ENCODE measurements around the gene CA10.

Gene CA10

DNA sequence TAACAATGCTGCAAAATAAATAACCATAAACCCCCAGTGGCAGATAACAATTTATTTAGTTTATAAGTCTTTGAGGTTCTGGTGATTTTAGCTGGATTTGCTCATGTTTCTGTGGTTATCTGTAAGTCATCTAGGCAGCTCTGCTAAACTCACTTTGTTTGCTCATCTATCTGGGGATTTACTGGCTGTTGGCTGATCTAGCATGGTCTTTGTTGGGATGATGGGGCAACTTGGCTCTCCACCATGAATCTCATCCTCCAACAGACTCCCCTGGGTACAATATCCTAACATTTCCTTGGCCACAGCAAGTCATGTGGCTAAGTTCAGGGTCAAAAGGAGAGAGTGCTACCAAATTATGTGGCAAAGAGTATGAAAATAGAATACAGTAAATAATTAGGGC is 359.3 kb downstream of the CA10 start:
- no peak overlapping the region for H3K23ac ChIP-seq (ENCODE audit: low read length)
- no peak overlapping the region for H3K14ac ChIP-seq (ENCODE audit: low read length)
- no peak overlapping the region for H4K91ac ChIP-seq (ENCODE audit: low read depth, low read length)
- no peak overlapping the region for H2AFZ ChIP-seq (ENCODE audit: insufficient read depth, low read length, poor library complexity)
- no peak overlapping the region for H2AK5ac ChIP-seq (ENCODE audit: low read length)
- H3K27ac ChIP-seq (ENCODE audit: low read depth, low read length): no peak overlapping the region
- H3K4me1 ChIP-seq (ENCODE audit: control insufficient read depth in 1 of 2, insufficient read depth in 2 of 2, low read length in 2 of 2): peaks cover 0 to 2% of the 10 kb centered on the region in 2 experiments
- no peak overlapping the region for H3K4me2 ChIP-seq (ENCODE audit: low read length)
- H3K9ac ChIP-seq (ENCODE audit: low read length): no peak overlapping the region
- H4K12ac ChIP-seq (ENCODE audit: low read depth, low read length): no peak overlapping the region
- no peak overlapping the region for H3K18ac ChIP-seq (ENCODE audit: low read length)
- H3K36me3 ChIP-seq (ENCODE audit: control insufficient read depth in 1 of 2, insufficient read depth in 2 of 2, low read length in 2 of 2): no peaks in the 10 kb centered on the region
- no peak overlapping the region for H2BK12ac ChIP-seq (ENCODE audit: low read length)
- no peak overlapping the region for H4K8ac ChIP-seq (ENCODE audit: low read depth, low read length)
- no peaks in the 10 kb centered on the region for H3K9me3 ChIP-seq (ENCODE audit: insufficient read depth, low read depth, low read length)
- no peak overlapping the region for H2BK120ac ChIP-seq (ENCODE audit: insufficient read depth, low read length, poor library complexity)
- H2BK5ac ChIP-seq (ENCODE audit: low read depth, low read length, poor library complexity): no peak overlapping the region
- no peak overlapping the region for H3K4ac ChIP-seq (ENCODE audit: low read depth, low read length)
- no peaks in the 10 kb centered on the region for H3K79me1 ChIP-seq (ENCODE audit: low read length)
- H3K79me2 ChIP-seq (ENCODE audit: control insufficient read depth, insufficient read depth, low read length, poor library complexity): no peaks in the 10 kb centered on the region
- no peak for DNase-seq
- H3K27me3 ChIP-seq (ENCODE audit: insufficient read depth, low read length): no peaks in the 10 kb centered on the region
- no peak overlapping the region for H3K4me3 ChIP-seq (ENCODE audit: low read depth, low read length)

DNA sequence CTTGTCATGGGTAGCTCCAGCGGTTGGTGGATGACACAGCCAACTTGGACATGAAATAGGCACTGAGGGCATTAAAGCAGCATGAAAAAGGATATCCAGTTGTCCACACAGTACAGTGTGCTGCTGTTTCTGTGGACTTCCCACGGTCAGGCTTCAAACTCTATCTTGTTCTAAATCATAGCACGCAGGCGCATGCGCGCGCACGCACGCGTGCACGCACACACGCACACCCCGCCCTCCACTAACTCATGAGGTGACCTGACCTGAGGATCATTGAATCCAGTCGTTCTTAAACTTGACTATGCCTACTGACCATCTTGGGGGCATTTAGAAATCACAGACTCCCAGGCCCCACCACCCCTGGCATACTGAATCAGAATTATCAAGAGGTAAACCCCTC is 361.4 kb downstream of the CA10 start:
- H4K8ac ChIP-seq (ENCODE audit: low read depth, low read length): no peak overlapping the region
- no peaks in the 10 kb centered on the region for H3K79me1 ChIP-seq (ENCODE audit: low read length)
- no peak overlapping the region for H3K18ac ChIP-seq (ENCODE audit: low read length)
- H3K23ac ChIP-seq (ENCODE audit: low read length): no peak overlapping the region
- DNase-seq: no peak
- no peak overlapping the region for H3K4me2 ChIP-seq (ENCODE audit: low read length)
- peaks cover 0 to 2% of the 10 kb centered on the region in 2 experiments for H3K4me1 ChIP-seq (ENCODE audit: control insufficient read depth in 1 of 2, insufficient read depth in 2 of 2, low read length in 2 of 2)
- no peaks in the 10 kb centered on the region for H3K36me3 ChIP-seq (ENCODE audit: control insufficient read depth in 1 of 2, insufficient read depth in 2 of 2, low read length in 2 of 2)
- no peaks in the 10 kb centered on the region for H3K9me3 ChIP-seq (ENCODE audit: insufficient read depth, low read depth, low read length)
- H3K4me3 ChIP-seq (ENCODE audit: low read depth, low read length): no peak overlapping the region
- H3K79me2 ChIP-seq (ENCODE audit: control insufficient read depth, insufficient read depth, low read length, poor library complexity): no peaks in the 10 kb centered on the region
- H3K14ac ChIP-seq (ENCODE audit: low read length): no peak overlapping the region
- H2AFZ ChIP-seq (ENCODE audit: insufficient read depth, low read length, poor library complexity): no peak overlapping the region
- no peak overlapping the region for H3K4ac ChIP-seq (ENCODE audit: low read depth, low read length)
- H2BK5ac ChIP-seq (ENCODE audit: low read depth, low read length, poor library complexity): no peak overlapping the region
- H4K12ac ChIP-seq (ENCODE audit: low read depth, low read length): no peak overlapping the region
- no peak overlapping the region for H3K27ac ChIP-seq (ENCODE audit: low read depth, low read length)
- H2AK5ac ChIP-seq (ENCODE audit: low read length): no peak overlapping the region
- no peaks in the 10 kb centered on the region for H3K27me3 ChIP-seq (ENCODE audit: insufficient read depth, low read length)
- WGBS (ENCODE audit: extremely low coverage, insufficient coverage, insufficient read length): no CpG with 5 or more reads among the region's 14 CpGs
- no peak overlapping the region for H3K9ac ChIP-seq (ENCODE audit: low read length)
- H2BK12ac ChIP-seq (ENCODE audit: low read length): no peak overlapping the region
- H2BK120ac ChIP-seq (ENCODE audit: insufficient read depth, low read length, poor library complexity): no peak overlapping the region
- no peak overlapping the region for H4K91ac ChIP-seq (ENCODE audit: low read depth, low read length)

DNA sequence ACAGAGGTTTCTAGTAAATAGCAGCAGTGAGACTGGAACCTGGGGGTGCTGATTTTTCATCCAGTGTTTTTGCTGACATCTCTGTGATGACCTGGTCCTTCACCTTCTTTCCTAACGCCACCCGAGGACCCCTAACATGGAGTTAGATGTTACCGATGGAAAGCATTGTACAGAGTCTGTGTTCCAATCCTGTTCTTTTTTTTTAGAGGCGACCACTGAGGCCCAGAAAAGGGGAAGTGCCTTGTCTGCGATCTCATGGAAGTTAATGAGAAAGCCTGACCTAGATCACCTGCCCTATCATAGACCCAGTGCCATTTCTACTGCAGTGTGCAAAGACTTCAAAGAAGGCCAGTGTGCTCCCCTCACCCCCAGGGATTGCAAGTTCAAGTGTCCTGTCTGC is 362.5 kb downstream of the CA10 start:
- no peaks in the 10 kb centered on the region for H3K36me3 ChIP-seq (ENCODE audit: control insufficient read depth in 1 of 2, insufficient read depth in 2 of 2, low read length in 2 of 2)
- no peak overlapping the region for H3K4ac ChIP-seq (ENCODE audit: low read depth, low read length)
- no peak overlapping the region for H3K9ac ChIP-seq (ENCODE audit: low read length)
- H2BK5ac ChIP-seq (ENCODE audit: low read depth, low read length, poor library complexity): no peak overlapping the region
- H2AFZ ChIP-seq (ENCODE audit: insufficient read depth, low read length, poor library complexity): no peak overlapping the region
- H4K91ac ChIP-seq (ENCODE audit: low read depth, low read length): no peak overlapping the region
- H3K79me1 ChIP-seq (ENCODE audit: low read length): no peaks in the 10 kb centered on the region
- no peaks in the 10 kb centered on the region for H3K4me1 ChIP-seq (ENCODE audit: control insufficient read depth in 1 of 2, insufficient read depth in 2 of 2, low read length in 2 of 2)
- no CpG with 5 or more reads among the region's 5 CpGs for WGBS (ENCODE audit: extremely low coverage, insufficient coverage, insufficient read length)
- H3K4me3 ChIP-seq (ENCODE audit: low read depth, low read length): no peak overlapping the region
- H3K4me2 ChIP-seq (ENCODE audit: low read length): no peak overlapping the region
- no peaks in the 10 kb centered on the region for H3K79me2 ChIP-seq (ENCODE audit: control insufficient read depth, insufficient read depth, low read length, poor library complexity)
- no peak overlapping the region for H3K18ac ChIP-seq (ENCODE audit: low read length)
- H2BK120ac ChIP-seq (ENCODE audit: insufficient read depth, low read length, poor library complexity): no peak overlapping the region
- H4K8ac ChIP-seq (ENCODE audit: low read depth, low read length): no peak overlapping the region
- no peak overlapping the region for H3K27ac ChIP-seq (ENCODE audit: low read depth, low read length)
- H4K12ac ChIP-seq (ENCODE audit: low read depth, low read length): no peak overlapping the region
- no peaks in the 10 kb centered on the region for H3K9me3 ChIP-seq (ENCODE audit: insufficient read depth, low read depth, low read length)
- no peak overlapping the region for H2BK12ac ChIP-seq (ENCODE audit: low read length)
- no peak overlapping the region for H3K14ac ChIP-seq (ENCODE audit: low read length)
- DNase-seq: no peak
- H3K23ac ChIP-seq (ENCODE audit: low read length): no peak overlapping the region
- no peaks in the 10 kb centered on the region for H3K27me3 ChIP-seq (ENCODE audit: insufficient read depth, low read length)
- H2AK5ac ChIP-seq (ENCODE audit: low read length): no peak overlapping the region

DNA sequence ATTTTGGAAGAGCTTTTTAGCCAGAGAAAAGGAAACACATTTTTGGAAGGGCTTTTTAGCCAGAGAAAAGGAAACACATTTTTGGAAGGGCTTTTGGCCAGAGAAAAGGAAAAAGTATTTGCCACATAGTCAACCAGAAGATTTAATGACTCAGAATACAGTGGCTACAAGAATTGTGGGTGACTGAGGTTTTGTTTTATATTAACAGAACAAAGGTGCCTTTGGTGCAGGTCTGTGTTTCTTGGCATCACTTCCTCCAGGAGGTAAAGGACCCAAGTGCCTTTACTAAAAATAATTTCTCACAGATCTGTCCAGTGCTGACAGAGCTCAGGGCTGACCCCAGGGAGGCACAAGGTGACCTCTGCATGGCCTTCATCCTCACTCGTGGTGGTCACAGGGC is 363.1 kb downstream of the CA10 start:
- H2BK5ac ChIP-seq (ENCODE audit: low read depth, low read length, poor library complexity): no peak overlapping the region
- H2BK12ac ChIP-seq (ENCODE audit: low read length): no peak overlapping the region
- WGBS (ENCODE audit: extremely low coverage, insufficient coverage, insufficient read length): no CpG with 5 or more reads among the region's 1 CpG
- H3K4me2 ChIP-seq (ENCODE audit: low read length): no peak overlapping the region
- H3K23ac ChIP-seq (ENCODE audit: low read length): no peak overlapping the region
- H3K79me1 ChIP-seq (ENCODE audit: low read length): no peaks in the 10 kb centered on the region
- no peak overlapping the region for H3K27ac ChIP-seq (ENCODE audit: low read depth, low read length)
- no peaks in the 10 kb centered on the region for H3K4me1 ChIP-seq (ENCODE audit: control insufficient read depth in 1 of 2, insufficient read depth in 2 of 2, low read length in 2 of 2)
- no peaks in the 10 kb centered on the region for H3K27me3 ChIP-seq (ENCODE audit: insufficient read depth, low read length)
- H3K36me3 ChIP-seq (ENCODE audit: control insufficient read depth in 1 of 2, insufficient read depth in 2 of 2, low read length in 2 of 2): no peaks in the 10 kb centered on the region
- no peak overlapping the region for H3K18ac ChIP-seq (ENCODE audit: low read length)
- no peaks in the 10 kb centered on the region for H3K9me3 ChIP-seq (ENCODE audit: insufficient read depth, low read depth, low read length)
- DNase-seq: no peak
- H4K91ac ChIP-seq (ENCODE audit: low read depth, low read length): no peak overlapping the region
- H3K4ac ChIP-seq (ENCODE audit: low read depth, low read length): no peak overlapping the region
- no peak overlapping the region for H3K14ac ChIP-seq (ENCODE audit: low read length)
- no peak overlapping the region for H4K12ac ChIP-seq (ENCODE audit: low read depth, low read length)
- no peak overlapping the region for H2AFZ ChIP-seq (ENCODE audit: insufficient read depth, low read length, poor library complexity)
- H3K9ac ChIP-seq (ENCODE audit: low read length): no peak overlapping the region
- H2AK5ac ChIP-seq (ENCODE audit: low read length): no peak overlapping the region
- no peak overlapping the region for H2BK120ac ChIP-seq (ENCODE audit: insufficient read depth, low read length, poor library complexity)
- no peak overlapping the region for H3K4me3 ChIP-seq (ENCODE audit: low read depth, low read length)
- H3K79me2 ChIP-seq (ENCODE audit: control insufficient read depth, insufficient read depth, low read length, poor library complexity): no peaks in the 10 kb centered on the region
- no peak overlapping the region for H4K8ac ChIP-seq (ENCODE audit: low read depth, low read length)

DNA sequence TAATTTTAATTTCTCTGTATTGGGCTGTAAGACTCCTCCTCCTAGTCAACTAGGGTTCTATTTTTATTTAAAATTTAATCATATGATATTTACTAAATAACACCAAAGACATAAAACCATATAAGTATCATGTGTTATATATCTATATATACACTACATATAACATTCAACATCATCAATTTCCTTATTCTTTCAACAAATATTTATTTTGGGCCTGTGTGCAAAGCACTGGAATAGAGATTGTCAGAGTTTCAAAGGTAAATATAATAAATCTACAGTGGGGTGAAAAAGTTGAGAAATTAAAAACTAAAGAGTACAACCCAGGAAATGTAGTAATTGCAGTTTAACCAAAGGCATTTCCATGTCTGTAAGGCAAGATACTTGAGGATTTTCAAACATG is 364.0 kb downstream of the CA10 start:
- H3K4me1 ChIP-seq (ENCODE audit: control insufficient read depth in 1 of 2, insufficient read depth in 2 of 2, low read length in 2 of 2): no peaks in the 10 kb centered on the region
- no peaks in the 10 kb centered on the region for H3K27me3 ChIP-seq (ENCODE audit: insufficient read depth, low read length)
- H3K79me1 ChIP-seq (ENCODE audit: low read length): no peaks in the 10 kb centered on the region
- no peak overlapping the region for H2BK12ac ChIP-seq (ENCODE audit: low read length)
- no peak overlapping the region for H2BK120ac ChIP-seq (ENCODE audit: insufficient read depth, low read length, poor library complexity)
- no peak overlapping the region for H2AK5ac ChIP-seq (ENCODE audit: low read length)
- H2AFZ ChIP-seq (ENCODE audit: insufficient read depth, low read length, poor library complexity): no peak overlapping the region
- no peak overlapping the region for H2BK5ac ChIP-seq (ENCODE audit: low read depth, low read length, poor library complexity)
- H3K14ac ChIP-seq (ENCODE audit: low read length): no peak overlapping the region
- H3K79me2 ChIP-seq (ENCODE audit: control insufficient read depth, insufficient read depth, low read length, poor library complexity): no peaks in the 10 kb centered on the region
- H3K23ac ChIP-seq (ENCODE audit: low read length): no peak overlapping the region
- H4K8ac ChIP-seq (ENCODE audit: low read depth, low read length): no peak overlapping the region
- H3K9me3 ChIP-seq (ENCODE audit: insufficient read depth, low read depth, low read length): no peaks in the 10 kb centered on the region
- no peak overlapping the region for H3K27ac ChIP-seq (ENCODE audit: low read depth, low read length)
- no peak overlapping the region for H4K12ac ChIP-seq (ENCODE audit: low read depth, low read length)
- no peak overlapping the region for H3K4me3 ChIP-seq (ENCODE audit: low read depth, low read length)
- no peak overlapping the region for H3K4ac ChIP-seq (ENCODE audit: low read depth, low read length)
- no peak overlapping the region for H3K18ac ChIP-seq (ENCODE audit: low read length)
- no peaks in the 10 kb centered on the region for H3K36me3 ChIP-seq (ENCODE audit: control insufficient read depth in 1 of 2, insufficient read depth in 2 of 2, low read length in 2 of 2)
- DNase-seq: no peak
- no peak overlapping the region for H4K91ac ChIP-seq (ENCODE audit: low read depth, low read length)
- H3K9ac ChIP-seq (ENCODE audit: low read length): no peak overlapping the region
- H3K4me2 ChIP-seq (ENCODE audit: low read length): no peak overlapping the region

Measured in trophoblast cell (in vitro differentiated cells and primary cell).